B cell (primary cell): Measurements from ENCODE around the gene CUL5. TPM values are rescaled to one million over a fixed set of nuclear protein-coding genes. Genes with fewer than 3 reads are reported as not detected.

Experiments used
- ATAC-seq: fragments of 200-7000 bp; cut with Tn5 transposase; one replicate; pipeline ENCODE4 v1.10.0; 2021; ENCODE audit warnings: low read depth, mild to moderate bottlenecking, moderate number of reproducible peaks, moderate library complexity
- CTCF ChIA-PET: fragments of 350-600 bp; sonication (Branson Sonifier 250); formaldehyde crosslinking; loops from one replicate; lab custom pipeline; 2021; ENCODE audit warnings: antibody characterized with exemption, inconsistent platforms; lab: Charles Lee
- POLR2A ChIA-PET: fragments of 350-600 bp; sonication (Branson Sonifier 250); formaldehyde crosslinking; loops from one replicate; lab custom pipeline; 2021; ENCODE audit warnings: antibody characterized with exemption; lab: Charles Lee
- DNase-seq: peaks from one replicate; pipeline ENCODE4 v3.0.0; 2013
- H2AFZ ChIP-seq: 2 replicates; pipeline ENCODE4 v1.6.1; 2012; ENCODE audit warnings: mild to moderate bottlenecking, low read depth, low read length; ENCODE audit not compliant: insufficient read depth, poor library complexity, severe bottlenecking
- H3K27ac ChIP-seq, 2 donors: 1 replicate in 1 of 2; 2 replicates in 1 of 2; pipeline ENCODE4 v1.5.1; 2012 to 2013; ENCODE audit warnings: low read length in 2 of 2, mild to moderate bottlenecking in 2 of 2, moderate library complexity in 1 of 2
- H3K27me3 ChIP-seq, 4 experiments: fragments of 200-600 bp in 1 of 4; sonication (generic) in 1 of 4; replicated peaks in 1 of 4; 1 replicate in 2 of 4; 2 replicates in 2 of 4; pipeline versions ENCODE4 v1.6.1 to v1.7.0; 2013 to 2016; ENCODE audit warnings: low read length in 3 of 4, mild to moderate bottlenecking in 2 of 4, mixed read lengths in 1 of 4, moderate library complexity in 1 of 4; ENCODE audit not compliant: insufficient read depth in 4 of 4, control insufficient read depth in 3 of 4; ENCODE audit errors: control extremely low read depth in 1 of 4
- H3K36me3 ChIP-seq, 2 experiments: replicated peaks in 1 of 2; 1 replicate in 1 of 2; 2 replicates in 1 of 2; pipeline versions ENCODE4 v1.6.1 to v1.7.1; 2013; ENCODE audit warnings: low read length in 1 of 2; ENCODE audit not compliant: insufficient read depth in 2 of 2, control insufficient read depth in 1 of 2; ENCODE audit errors: control extremely low read depth in 1 of 2, extremely low read depth in 1 of 2
- H3K4me1 ChIP-seq, 2 donors: fragments of 200-600 bp in 1 of 2; sonication (generic) in 1 of 2; 1 replicate in 1 of 2; 2 replicates in 1 of 2; pipeline versions ENCODE4 v1.5.1 to v1.6.1; 2013 to 2017; ENCODE audit warnings: low read length in 2 of 2; ENCODE audit not compliant: control insufficient read depth in 2 of 2, insufficient read depth in 2 of 2
- H3K4me2 ChIP-seq: replicated peaks from 2 replicates; pipeline ENCODE3; 2012; ENCODE audit warnings: mild to moderate bottlenecking, low read depth, low read length; ENCODE audit not compliant: poor library complexity, severe bottlenecking
- H3K4me3 ChIP-seq, 5 experiments: fragments of 200-600 bp in 1 of 5; sonication (generic) in 1 of 5; 1 replicate in 3 of 5; 2 replicates in 2 of 5; pipeline versions ENCODE4 v1.5.1 to v1.7.0; 2011 to 2016; ENCODE audit warnings: low read length in 4 of 5, mild to moderate bottlenecking in 4 of 5, low read depth in 2 of 5, control low read depth in 1 of 5, moderate library complexity in 1 of 5; ENCODE audit not compliant: insufficient read depth in 1 of 5; ENCODE audit errors: control extremely low read depth in 1 of 5, extremely low read depth in 1 of 5
- H3K79me2 ChIP-seq: fragments of 200-600 bp; sonication (generic); one replicate; pipeline ENCODE4 v1.6.0; 2016; ENCODE audit warnings: low read length; ENCODE audit not compliant: control insufficient read depth, insufficient read depth
- H3K9ac ChIP-seq: fragments of 200-600 bp; sonication (generic); 2 replicates; pipeline ENCODE4 v1.6.1; 2017; ENCODE audit warnings: mild to moderate bottlenecking, low read length, moderate library complexity
- H3K9me3 ChIP-seq, 3 donors: one replicate each; pipeline versions ENCODE4 v1.6.1 to v1.7.1; 2013; ENCODE audit warnings: low read length in 2 of 3; ENCODE audit not compliant: control insufficient read depth in 2 of 3, insufficient read depth in 1 of 3; ENCODE audit errors: control extremely low read depth in 1 of 3
- H4K20me1 ChIP-seq: 2 replicates; pipeline ENCODE4 v1.6.0; 2012; ENCODE audit warnings: mild to moderate bottlenecking, low read length; ENCODE audit not compliant: insufficient read depth, control insufficient read depth, poor library complexity, severe bottlenecking
- H3K27ac Mint-ChIP-seq: one replicate; pipeline ENCODE4 v1.8.0; 2021; ENCODE audit warnings: mixed read lengths
- H3K27me3 Mint-ChIP-seq: one replicate; pipeline ENCODE4 v1.8.0; 2021; ENCODE audit warnings: mixed read lengths
- H3K4me1 Mint-ChIP-seq: one replicate; pipeline ENCODE4 v1.8.0; 2021; ENCODE audit warnings: mixed read lengths
- H3K4me3 Mint-ChIP-seq: one replicate; pipeline ENCODE4 v1.8.0; 2021; ENCODE audit warnings: mixed read lengths
- H3K9me3 Mint-ChIP-seq: one replicate; pipeline ENCODE4 v1.8.0; 2022; ENCODE audit warnings: mixed read lengths; ENCODE audit not compliant: insufficient read depth
- EZH2 ChIP-seq: IDR thresholded peaks from 2 replicates; pipeline ENCODE4 v1.6.1; 2012; ENCODE audit warnings: borderline replicate concordance, low read depth, mild to moderate bottlenecking, moderate library complexity, low read length; ENCODE audit not compliant: insufficient read depth, poor library complexity, severe bottlenecking
- WGBS: methylation state at CpG from one replicate; pipeline ENCODE4 v1.1.5; 2013; ENCODE audit warnings: missing lambda C conversion rate; ENCODE audit not compliant: insufficient coverage; 5-methylcytosine and 5-hydroxymethylcytosine counted together
- intact Hi-C: fragments of 100-400 bp; cut with micrococcal nuclease; formaldehyde crosslinking; loops from one replicate; pipeline ENCODE4 v1.10.0; 2022
- polyA plus RNA-seq: library from polyadenylated mRNA; depleted of rRNA; stranded (reverse); fragments of >200 nt; gene quantifications from 2 replicates; pipeline ENCODE4 v1.2.3, GENCODE V29; 2012
- total RNA-seq, 2 donors: library from RNA; stranded (reverse); fragments of 120-200 nt in 1 of 2; gene quantifications; 1 replicate in 1 of 2; 2 replicates in 1 of 2; pipeline versions ENCODE4 v1.2.3 to v1.2.4, GENCODE V29; 2013 to 2022
- TF ChIP-seq, protein P1 (sequence below): fragments of 200-600 bp; IDR thresholded peaks from one replicate; pipeline ENCODE4 v1.8.0; 2022; ENCODE audit warnings: antibody characterized with exemption, mild to moderate bottlenecking

Gene CUL5
- total and polyA plus RNA-seq, 2 donors (not counting 1 experiment from before 2014, with no cell fraction given) = 29.4 to 44.1 TPM

DNA sequence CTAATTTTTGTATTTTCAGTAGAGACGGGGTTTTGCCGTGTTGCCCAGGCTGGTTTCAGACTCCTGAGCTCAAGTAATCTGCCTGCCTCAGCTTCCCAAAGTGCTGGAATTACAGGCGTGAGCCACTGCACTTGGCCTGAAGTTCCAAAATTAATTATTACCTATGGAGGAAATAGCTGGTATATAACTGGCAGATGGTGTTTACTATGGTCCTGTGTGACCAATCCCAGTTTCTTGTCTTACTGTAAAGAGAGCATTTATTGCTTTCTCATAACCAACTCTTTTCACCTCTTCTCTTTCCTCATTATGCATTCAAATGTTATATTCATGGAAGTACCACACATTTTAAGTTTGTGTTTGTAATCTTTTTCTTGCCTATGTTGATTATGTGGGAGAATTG lies 88.5 kb downstream of the CUL5 start:
- DNase-seq (no peak), ATAC-seq (no peak)
- POLR2A ChIA-PET = no interaction called here
- H3K9me3 Mint-ChIP-seq = no peaks in the 10 kb centered on the region
- H3K4me3 Mint-ChIP-seq = no peak overlapping the region
- intact Hi-C loops = no loop called here
- H3K4me1 Mint-ChIP-seq = no peaks in the 10 kb centered on the region
- CTCF ChIA-PET = no interaction called here
- H3K9ac ChIP-seq = no peak overlapping the region
- no peak overlapping the region for H3K4me3 ChIP-seq
- 100% methylated on average over 2 of the region's 3 CpGs for WGBS
- H3K79me2 ChIP-seq = no peaks in the 10 kb centered on the region
- H3K27me3 ChIP-seq = no peaks in the 10 kb centered on the region
- H3K4me1 ChIP-seq = no peaks in the 10 kb centered on the region
- H3K27ac Mint-ChIP-seq = no peak overlapping the region
- H3K9me3 ChIP-seq = no peaks in the 10 kb centered on the region
- peaks cover 11 to 40% of the 10 kb centered on the region in 2 experiments for H3K36me3 ChIP-seq
- H4K20me1 ChIP-seq = no peaks in the 10 kb centered on the region
- no peak overlapping the region for H3K27ac ChIP-seq
- no peak overlapping the region for H3K4me2 ChIP-seq
- H2AFZ ChIP-seq = no peak overlapping the region
- no peaks in the 10 kb centered on the region for H3K27me3 Mint-ChIP-seq
- TF ChIP-seq EZH2 = no peak
- TF ChIP-seq, protein P1, sequence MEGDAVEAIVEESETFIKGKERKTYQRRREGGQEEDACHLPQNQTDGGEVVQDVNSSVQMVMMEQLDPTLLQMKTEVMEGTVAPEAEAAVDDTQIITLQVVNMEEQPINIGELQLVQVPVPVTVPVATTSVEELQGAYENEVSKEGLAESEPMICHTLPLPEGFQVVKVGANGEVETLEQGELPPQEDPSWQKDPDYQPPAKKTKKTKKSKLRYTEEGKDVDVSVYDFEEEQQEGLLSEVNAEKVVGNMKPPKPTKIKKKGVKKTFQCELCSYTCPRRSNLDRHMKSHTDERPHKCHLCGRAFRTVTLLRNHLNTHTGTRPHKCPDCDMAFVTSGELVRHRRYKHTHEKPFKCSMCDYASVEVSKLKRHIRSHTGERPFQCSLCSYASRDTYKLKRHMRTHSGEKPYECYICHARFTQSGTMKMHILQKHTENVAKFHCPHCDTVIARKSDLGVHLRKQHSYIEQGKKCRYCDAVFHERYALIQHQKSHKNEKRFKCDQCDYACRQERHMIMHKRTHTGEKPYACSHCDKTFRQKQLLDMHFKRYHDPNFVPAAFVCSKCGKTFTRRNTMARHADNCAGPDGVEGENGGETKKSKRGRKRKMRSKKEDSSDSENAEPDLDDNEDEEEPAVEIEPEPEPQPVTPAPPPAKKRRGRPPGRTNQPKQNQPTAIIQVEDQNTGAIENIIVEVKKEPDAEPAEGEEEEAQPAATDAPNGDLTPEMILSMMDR = no peak

DNA sequence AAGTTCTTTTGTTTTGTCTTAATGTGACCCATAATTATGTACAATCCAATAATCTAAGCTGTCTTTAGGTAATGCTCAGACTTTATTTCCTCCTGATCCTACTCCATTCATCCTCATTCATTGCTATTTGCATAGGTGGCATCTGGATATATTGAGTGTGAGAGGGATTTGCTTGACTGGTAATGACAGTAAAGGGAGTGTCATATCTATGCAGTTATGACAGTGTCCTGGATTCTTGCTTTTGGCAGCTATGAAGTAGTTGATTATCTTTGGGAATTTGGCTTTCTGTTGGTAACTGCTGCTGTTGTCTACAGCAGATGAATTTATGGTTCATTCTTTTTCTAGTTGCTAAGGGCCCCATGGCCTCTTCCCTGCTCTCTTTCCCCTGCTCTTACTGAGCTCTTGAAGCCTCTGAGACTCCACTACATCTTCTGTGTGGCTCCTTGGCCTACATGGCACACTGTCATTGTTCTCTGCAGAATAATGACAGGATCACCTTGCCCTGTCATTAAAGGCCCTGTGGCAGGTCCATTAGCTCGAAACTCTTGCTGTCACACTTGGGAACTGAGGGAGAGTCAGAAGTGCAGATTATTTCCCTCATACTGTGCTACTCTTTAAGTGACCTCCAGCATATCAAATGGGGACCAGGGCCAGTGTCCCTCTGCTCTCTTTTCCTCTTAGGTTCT lies 92.5 kb downstream of the CUL5 start:
- no peaks in the 10 kb centered on the region for H3K4me1 Mint-ChIP-seq
- TF ChIP-seq EZH2 = no peak
- H3K27me3 Mint-ChIP-seq = no peaks in the 10 kb centered on the region
- intact Hi-C loops = no loop called here
- Histone ChIP-seq H3K4me1 (no peaks in the 10 kb centered on the region), H3K9ac (no peak overlapping the region), H3K4me2 (no peak overlapping the region), H3K4me3 (no peak overlapping the region), H3K79me2 (no peaks in the 10 kb centered on the region), H3K9me3 (no peaks in the 10 kb centered on the region), H3K36me3 (peaks cover 15 to 27% of the 10 kb centered on the region in 2 experiments), H4K20me1 (no peaks in the 10 kb centered on the region), H3K27me3 (no peaks in the 10 kb centered on the region), H3K27ac (no peak overlapping the region), H2AFZ (no peak overlapping the region)
- H3K27ac Mint-ChIP-seq = no peak overlapping the region
- no peaks in the 10 kb centered on the region for H3K9me3 Mint-ChIP-seq
- no CpG with 5 or more reads among the region's 1 CpG for WGBS
- DNase-seq = no peak
- POLR2A ChIA-PET = no interaction called here
- CTCF ChIA-PET = interaction anchor here (0.7 to 1.3 kb wide), 2 partner anchors 18 to 565 kb away, joined by 3 to 4 read pairs; no protein-coding TSS in a partner anchor
- no peak overlapping the region for H3K4me3 Mint-ChIP-seq
- no peak for ATAC-seq
